ENCODE data around the gene RNF13.
A peak's percentile ranks its signal among the peaks of the same experiment; 100 is the strongest.
"Not testable (repeated sequence)": the region's sequence is repeated elsewhere in the genome, so short reads cannot be mapped to it uniquely, and the experiment has no call there.

The RNF13 gene

DNA sequence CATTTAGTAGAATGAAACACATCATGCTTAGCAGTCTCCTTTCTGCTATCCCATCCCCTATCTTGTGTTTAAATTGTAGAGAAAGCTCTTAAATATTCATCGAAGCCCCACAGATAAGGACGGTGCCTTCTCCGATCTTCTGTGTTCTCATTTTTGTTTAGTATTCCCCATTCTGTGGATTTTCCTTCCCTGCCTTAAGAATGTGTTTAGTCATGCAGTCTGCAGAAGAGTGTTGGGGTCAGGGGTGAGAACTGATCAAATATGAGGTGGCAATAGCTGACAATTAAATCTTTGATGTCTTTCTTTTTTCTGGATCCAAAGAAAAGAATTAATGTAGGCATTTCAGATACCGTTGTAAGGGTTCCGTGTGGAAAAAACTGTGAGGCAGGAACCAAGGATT, 11.4 kb upstream of the RNF13 start:
- no peak for DNase-seq

DNA sequence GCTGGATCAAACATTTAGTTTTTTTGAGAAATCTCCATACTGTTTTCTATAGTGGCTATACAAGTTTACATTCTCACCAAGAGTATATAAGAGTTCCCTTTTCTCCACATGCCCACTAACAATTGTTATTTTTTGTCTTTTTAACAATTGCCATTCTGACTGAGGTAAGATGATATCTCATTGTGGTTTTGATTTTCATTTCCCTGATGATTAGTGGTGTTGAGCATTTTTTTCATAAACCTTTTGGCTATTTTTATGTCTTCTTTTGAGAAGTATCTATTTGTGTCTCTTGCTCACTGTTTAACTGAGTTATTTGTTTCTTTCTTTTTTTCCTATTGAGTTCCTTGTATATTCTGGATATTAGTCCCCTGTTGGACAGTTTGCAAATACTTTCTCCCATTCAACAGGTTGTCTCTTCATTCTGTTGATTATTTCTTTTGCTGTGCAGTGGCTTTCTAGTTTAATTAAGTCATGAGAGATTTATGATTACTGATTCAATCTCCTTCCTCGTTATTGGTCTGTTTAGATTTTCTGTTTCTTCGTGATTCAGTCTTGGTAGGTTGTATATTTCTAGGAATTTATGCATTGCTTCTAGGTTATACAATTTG, 6.7 kb upstream of the RNF13 start:
- DNase-seq, result no peak

- peak; percentile 38 for DNase-seq
Observed at GRCh38 chr3:149808209-149808829, 4.7 kb upstream of the RNF13 start.

DNA sequence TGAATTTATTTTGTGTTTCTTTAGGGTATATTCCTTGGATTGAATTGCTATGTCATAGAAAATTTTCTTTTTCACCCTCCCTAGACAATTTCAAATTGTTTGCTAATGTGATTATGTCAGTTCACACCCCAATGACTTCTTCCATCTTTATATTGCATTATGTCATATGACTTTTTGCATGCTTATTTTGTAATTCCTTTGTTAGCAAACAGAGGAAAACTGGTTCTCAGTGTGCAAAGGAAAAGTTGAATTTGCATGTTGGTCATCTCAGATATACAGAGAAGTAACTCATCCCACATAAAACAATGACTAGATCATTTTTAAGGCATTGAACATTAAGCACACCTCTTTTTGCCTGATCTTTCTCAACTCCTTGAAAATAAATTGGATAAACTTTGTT, 3.3 kb upstream of the RNF13 start:
- no peak for DNase-seq

- no peak for DNase-seq
Observed at GRCh38 chr3:149810846-149811245, 2.2 kb upstream of the RNF13 start.

DNA sequence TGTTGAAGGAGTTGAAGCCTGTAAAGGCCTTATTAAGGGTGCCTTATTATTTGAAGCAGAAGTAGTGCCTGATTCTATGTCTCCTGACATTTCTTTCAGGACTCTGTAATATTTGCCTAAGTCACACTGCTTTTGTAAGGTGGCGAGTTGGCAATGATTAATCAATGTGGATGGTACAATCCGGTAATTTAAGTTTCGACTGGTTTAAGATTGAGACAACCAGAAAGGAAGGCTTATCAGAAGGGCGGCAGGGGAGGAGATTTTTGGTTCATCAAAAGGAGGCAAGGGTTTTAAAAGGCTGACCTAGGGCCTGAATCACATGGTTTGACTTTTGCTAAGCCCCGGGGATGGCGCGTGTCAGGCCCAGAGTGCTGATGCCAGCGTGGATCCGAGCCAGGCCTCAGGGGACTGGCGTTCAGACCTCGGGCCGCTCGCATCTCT, 830 bp upstream of the RNF13 start:
- DNase-seq, result no peak

DNA sequence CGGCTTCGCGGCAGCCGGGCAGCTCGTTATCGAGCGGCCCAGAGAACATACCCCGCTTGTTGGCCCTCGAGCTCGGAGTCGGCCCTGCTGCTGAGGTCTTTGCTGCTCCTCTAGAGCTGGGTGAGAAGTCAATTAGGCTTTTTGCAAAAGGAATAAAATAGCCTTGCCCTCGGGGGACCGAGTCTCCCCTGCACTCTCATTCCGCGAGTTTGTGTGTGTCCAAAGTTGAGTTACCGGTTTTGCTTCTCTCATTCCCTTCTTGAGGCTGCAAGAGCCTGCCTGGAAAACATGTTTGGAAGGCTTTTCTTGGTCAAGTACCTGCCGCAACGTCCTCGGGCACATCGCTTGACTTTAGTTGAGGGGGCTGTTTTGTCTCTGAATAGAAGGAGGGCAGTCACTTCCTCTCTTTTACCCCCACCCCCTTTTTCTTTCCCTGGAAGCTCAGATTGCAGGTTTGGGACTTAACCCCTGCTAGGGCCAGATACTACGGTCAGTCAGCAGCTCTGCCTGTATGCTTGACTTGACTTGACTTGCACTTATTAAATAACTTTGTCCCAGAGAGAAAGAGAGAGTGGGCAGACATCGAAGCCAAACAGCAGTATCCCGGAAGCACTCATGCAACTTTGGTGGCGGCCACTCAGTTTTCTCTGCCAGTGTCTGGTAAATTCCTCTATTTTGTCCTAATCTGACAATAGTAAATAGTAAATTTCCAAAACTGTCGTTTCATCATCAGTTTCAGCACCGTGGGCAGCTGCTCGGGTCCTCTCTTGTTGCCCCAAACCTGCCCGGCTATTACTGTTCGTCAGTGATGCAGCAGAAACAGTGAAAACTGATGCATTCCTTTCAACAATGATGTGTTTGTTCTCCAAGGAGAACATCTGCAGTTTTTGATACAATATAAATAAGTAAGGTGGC, 609 bp downstream of the RNF13 start:
- peak; percentile 5 for DNase-seq

DNA sequence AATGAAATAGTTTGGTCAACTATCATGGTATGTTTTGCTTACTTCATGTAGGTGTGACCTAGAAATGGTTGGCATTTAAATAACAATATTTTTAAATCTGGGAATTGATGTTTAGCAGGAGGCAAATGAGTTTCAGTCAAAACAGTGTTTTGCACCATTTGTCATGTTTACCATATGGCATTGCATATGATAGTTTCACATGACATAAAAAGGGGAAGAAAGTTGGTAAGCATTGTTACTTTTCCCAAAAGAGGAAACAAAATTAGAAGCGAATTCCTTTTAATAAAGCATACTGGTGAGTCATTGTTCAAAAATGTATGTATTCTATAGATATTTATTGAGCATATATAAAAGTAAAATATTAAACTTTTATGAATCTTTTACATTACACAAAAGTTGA, 2.3 kb downstream of the RNF13 start:
- DNase-seq, result no peak

GRCh38 chr3:149815728-149816127, 2.7 kb downstream of the RNF13 start:
- DNase-seq, result no peak

GRCh38 chr3:149816311-149816710, 3.3 kb downstream of the RNF13 start:
- no peak for DNase-seq

DNA sequence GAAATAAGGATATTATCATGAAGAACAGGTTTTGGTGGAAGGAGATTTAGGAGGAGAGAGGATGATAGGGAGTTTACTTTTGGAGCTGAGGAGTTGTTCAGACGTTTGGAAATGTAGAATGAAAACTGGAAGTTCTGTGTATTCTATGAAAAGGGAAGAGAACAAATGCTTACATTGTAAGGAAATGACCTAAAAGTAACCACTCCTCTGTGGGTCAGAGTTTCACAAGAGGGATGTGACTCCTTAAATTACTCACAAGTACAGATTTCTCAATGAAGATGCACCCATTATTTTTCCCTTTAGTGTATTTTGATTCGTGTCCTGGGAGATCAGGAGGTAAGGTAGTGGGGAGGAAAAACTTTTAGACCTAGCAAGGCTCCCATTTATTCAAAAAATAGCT, 4.0 kb downstream of the RNF13 start:
- no peak for DNase-seq

GRCh38 chr3:149819432-149819831, 6.4 kb downstream of the RNF13 start:
- DNase-seq, result no peak

GRCh38 chr3:149820183-149820582, 7.2 kb downstream of the RNF13 start:
- DNase-seq, result no peak

DNA sequence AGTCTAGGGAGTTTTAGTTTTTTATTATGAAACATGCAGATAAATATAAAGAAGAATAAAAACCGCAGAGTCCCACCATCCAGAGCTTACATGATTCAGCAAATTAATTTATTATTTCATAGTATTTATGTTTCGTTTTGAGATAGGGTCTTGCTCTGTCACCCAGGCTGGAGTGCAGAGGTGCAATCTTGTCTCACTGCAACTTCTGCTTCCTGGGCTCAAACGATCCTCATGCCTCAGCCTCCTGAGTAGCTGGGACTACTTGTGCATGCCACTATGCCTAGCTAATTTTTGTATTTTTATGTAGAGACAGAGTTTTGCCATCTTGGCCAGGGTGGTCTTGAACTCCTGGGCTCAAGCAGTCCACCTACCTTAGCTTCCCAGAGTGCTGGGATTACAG, 13.6 kb downstream of the RNF13 start:
- DNase-seq, result no peak

- DNase-seq, result no peak
Observed at GRCh38 chr3:149828390-149828789, 15.4 kb downstream of the RNF13 start.

DNA sequence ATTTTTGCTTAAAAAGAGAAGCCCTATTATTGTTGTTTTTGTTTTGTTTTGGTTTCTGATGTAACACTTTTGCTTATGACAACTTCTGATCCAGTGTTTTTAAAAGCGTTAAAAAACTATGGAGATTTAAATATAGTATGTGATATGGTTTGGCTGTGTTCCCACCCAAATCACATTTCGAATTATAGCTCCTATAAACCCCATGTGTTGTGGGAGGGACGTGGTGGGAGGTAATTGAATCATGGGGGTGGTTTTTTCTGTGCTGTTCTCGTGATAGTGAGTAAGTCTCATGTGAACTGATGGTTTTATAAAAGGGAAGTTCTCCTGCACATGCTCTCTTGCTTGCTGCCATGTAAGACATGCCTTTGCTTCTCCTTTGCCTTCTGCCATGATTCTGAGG, 16.6 kb downstream of the RNF13 start:
- not testable (repeated sequence) for DNase-seq

GRCh38 chr3:149830902-149831301, 17.9 kb downstream of the RNF13 start:
- no peak for DNase-seq

GRCh38 chr3:149831321-149831720, 18.3 kb downstream of the RNF13 start:
- DNase-seq, result no peak

DNA sequence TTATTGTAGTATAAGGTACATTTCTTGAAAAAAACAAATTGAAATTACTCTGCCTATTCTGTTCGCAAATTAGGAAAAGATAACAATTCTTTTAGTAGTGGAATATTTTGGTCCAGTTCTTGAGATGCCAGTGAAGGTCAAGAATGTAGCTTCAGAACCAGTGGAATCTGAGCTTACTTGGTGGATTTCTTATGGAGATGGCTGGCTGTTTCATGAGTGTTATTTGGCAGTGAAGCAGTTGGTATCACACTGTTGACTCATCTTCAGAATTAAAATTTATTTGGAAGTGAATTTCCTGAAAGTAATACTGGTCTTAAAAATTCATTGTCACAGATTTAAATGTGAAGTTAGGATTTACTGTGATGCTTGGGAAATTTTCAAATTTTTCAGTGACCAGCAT, 19.1 kb downstream of the RNF13 start:
- DNase-seq, result no peak

GRCh38 chr3:149833241-149833640, 20.2 kb downstream of the RNF13 start:
- DNase-seq, result no peak

DNA sequence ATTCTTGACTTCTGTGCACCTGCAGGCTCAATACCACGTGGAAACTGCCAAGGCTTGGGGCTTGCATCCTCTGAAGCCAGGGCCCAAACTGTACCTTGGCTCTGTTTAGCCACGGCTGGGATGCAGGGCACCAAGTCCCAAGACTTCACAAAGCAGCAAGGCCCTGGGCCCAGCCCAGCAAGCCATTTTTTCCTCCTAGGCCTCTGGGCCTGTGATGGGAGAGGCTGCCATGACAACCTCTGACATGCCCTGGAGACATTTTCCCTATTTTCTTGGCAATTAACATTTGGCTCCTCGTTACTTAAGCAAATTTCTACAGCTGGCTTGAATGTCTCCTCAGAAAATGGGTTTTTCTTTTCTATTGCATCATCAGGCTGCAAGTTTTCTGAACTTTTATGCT, 25.5 kb downstream of the RNF13 start:
- DNase-seq, result not testable (repeated sequence)

GRCh38 chr3:149839469-149839868, 26.5 kb downstream of the RNF13 start:
- not testable (repeated sequence) for DNase-seq

DNA sequence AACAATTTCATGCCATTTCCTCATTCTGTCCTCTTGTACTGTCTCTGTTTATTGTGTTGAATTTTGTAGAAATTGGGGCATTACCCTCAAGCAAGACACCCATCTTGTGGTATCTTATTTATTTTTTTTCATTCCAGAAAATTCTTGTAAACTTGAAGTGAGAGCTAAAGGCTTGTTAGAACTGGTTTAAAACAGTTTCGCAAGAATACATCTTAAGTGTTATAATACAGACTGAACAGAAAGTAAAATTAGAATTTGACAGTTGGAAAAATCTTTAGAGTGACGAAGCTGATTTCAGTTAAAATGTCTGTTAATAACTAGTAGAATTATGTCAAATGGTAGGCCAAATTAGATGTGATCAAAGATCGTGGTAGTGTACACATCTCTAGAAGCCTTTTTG, 26.9 kb downstream of the RNF13 start:
- DNase-seq, result no peak

DNA sequence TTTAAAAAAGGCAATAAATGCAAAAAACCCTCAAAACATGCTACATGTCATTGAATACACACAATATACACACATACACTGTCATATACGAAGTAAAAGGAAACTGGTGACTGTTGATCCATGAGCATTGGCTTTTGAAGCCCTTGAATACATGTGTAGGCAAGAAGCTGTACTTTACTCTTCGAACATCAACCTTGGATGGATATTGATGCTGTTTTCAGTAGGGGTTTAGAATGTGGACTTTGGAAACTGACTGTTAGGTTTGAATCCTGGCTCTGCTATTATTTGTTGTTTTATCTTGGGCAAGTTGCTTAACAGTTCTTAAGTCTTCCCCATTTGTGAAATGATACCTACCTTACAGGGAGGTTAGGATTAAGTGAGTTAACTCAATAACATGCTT, 30.5 kb downstream of the RNF13 start:
- no peak for DNase-seq

Data from T-helper 9 cell (primary cell).